HPDE6-E6E7 (cell line): ENCODE data around the gene AHNAK2.

Experiments
- DNase-seq: peaks from one replicate; pipeline ENCODE4 v3.0.0; 2011; ENCODE audit warnings: missing footprints; ENCODE audit errors: extremely low spot score

Gene AHNAK2

GRCh38 chr14:104939666-104940410 is 38.3 kb downstream of the AHNAK2 start:
- DNase-seq, result no peak

GRCh38 chr14:104938960-104939359 is 39.2 kb downstream of the AHNAK2 start:
- no peak for DNase-seq

GRCh38 chr14:104938436-104938835 is 39.7 kb downstream of the AHNAK2 start:
- no peak for DNase-seq

- no peak for DNase-seq
These were observed 40.3 kb downstream of the AHNAK2 start for GRCh38 chr14:104937694-104938365.

GRCh38 chr14:104937161-104937560 is 41.0 kb downstream of the AHNAK2 start:
- no peak for DNase-seq

- no peak for DNase-seq
These were observed 41.6 kb downstream of the AHNAK2 start for GRCh38 chr14:104936361-104937155.

- DNase-seq, result no peak
These were observed 42.2 kb downstream of the AHNAK2 start for GRCh38 chr14:104935955-104936354.

- no peak for DNase-seq
These were observed 43.0 kb downstream of the AHNAK2 start for GRCh38 chr14:104935026-104935650.

- DNase-seq, result no peak
These were observed 44.1 kb downstream of the AHNAK2 start for GRCh38 chr14:104933746-104934733.

GRCh38 chr14:104932676-104933631 is 45.2 kb downstream of the AHNAK2 start:
- DNase-seq, result peak; percentile 88

GRCh38 chr14:104931771-104932675 is 46.2 kb downstream of the AHNAK2 start:
- no peak for DNase-seq

- no peak for DNase-seq
These were observed 46.8 kb downstream of the AHNAK2 start for GRCh38 chr14:104931304-104931770.

- no peak for DNase-seq
These were observed 47.5 kb downstream of the AHNAK2 start for GRCh38 chr14:104930526-104931303.

GRCh38 chr14:104929268-104930230 is 48.6 kb downstream of the AHNAK2 start:
- no peak for DNase-seq

GRCh38 chr14:104928391-104929133 is 49.6 kb downstream of the AHNAK2 start:
- DNase-seq, result no peak

- no peak for DNase-seq
These were observed 50.3 kb downstream of the AHNAK2 start for GRCh38 chr14:104927901-104928300.
